ENCODE measurements around the gene CDH15.

GRCh38 chr16:89190150-89190958 is 18.8 kb downstream of the CDH15 start:
- no peak for TF ChIP-seq NR3C1 (IDR thresholded peaks at IDR 0.05)
- TF ChIP-seq CTCF (IDR thresholded peaks at IDR 0.05), result no peak
- no peak for TF ChIP-seq MYC (IDR thresholded peaks at IDR 0.05; ENCODE audit: borderline replicate concordance, low read length)

Data from A549 (cell line).